HG03060 (cell line): ENCODE data around the gene ARSI.

Experiments
- ATAC-seq: cut with Tn5 transposase; IDR thresholded peaks from one replicate; pipeline ENCODE4 v1.9.1; 2021; ENCODE audit warnings: low read depth, moderate number of reproducible peaks; ENCODE audit not compliant: unreplicated experiment

The ARSI gene

GRCh38 chr5:150328515-150328914, 25.8 kb upstream of the ARSI start:
- ATAC-seq = no peak

- ATAC-seq = no peak
Measured at GRCh38 chr5:150327139-150327538, 24.4 kb upstream of the ARSI start.

- ATAC-seq = no peak
Measured at GRCh38 chr5:150326707-150327106, 24.0 kb upstream of the ARSI start.

- ATAC-seq = no peak
Measured at GRCh38 chr5:150325426-150325825, 22.7 kb upstream of the ARSI start.

- ATAC-seq = no peak
Measured at GRCh38 chr5:150323819-150324218, 21.1 kb upstream of the ARSI start.

GRCh38 chr5:150323092-150323491, 20.4 kb upstream of the ARSI start:
- no peak for ATAC-seq

GRCh38 chr5:150322202-150322601, 19.5 kb upstream of the ARSI start:
- no peak for ATAC-seq

GRCh38 chr5:150321784-150322183, 19.1 kb upstream of the ARSI start:
- ATAC-seq = no peak

- no peak for ATAC-seq
Measured at GRCh38 chr5:150321211-150321610, 18.5 kb upstream of the ARSI start.

GRCh38 chr5:150320044-150320613, 17.4 kb upstream of the ARSI start:
- no peak for ATAC-seq

- ATAC-seq = no peak
Measured at GRCh38 chr5:150319484-150319790, 16.7 kb upstream of the ARSI start.

GRCh38 chr5:150318613-150319483, 16.1 kb upstream of the ARSI start:
- ATAC-seq = no peak

- no peak for ATAC-seq
Measured at GRCh38 chr5:150317048-150318003, 14.6 kb upstream of the ARSI start.

- ATAC-seq = no peak
Measured at GRCh38 chr5:150316320-150316719, 13.6 kb upstream of the ARSI start.

GRCh38 chr5:150315245-150315644, 12.5 kb upstream of the ARSI start:
- ATAC-seq = no peak

GRCh38 chr5:150313921-150314716, 11.4 kb upstream of the ARSI start:
- ATAC-seq = no peak

GRCh38 chr5:150313501-150313900, 10.8 kb upstream of the ARSI start:
- ATAC-seq = no peak

GRCh38 chr5:150312518-150312917, 9.8 kb upstream of the ARSI start:
- ATAC-seq = no peak

- ATAC-seq = no peak
Measured at GRCh38 chr5:150311015-150311692, 8.4 kb upstream of the ARSI start.

GRCh38 chr5:150310246-150310645, 7.5 kb upstream of the ARSI start:
- no peak for ATAC-seq
